DND-41 (cell line): Measurements from ENCODE around the gene UBASH3B.
"Not testable (repeated sequence)": the region's sequence is repeated elsewhere in the genome, so short reads cannot be mapped to it uniquely, and the experiment has no call there.

Experiments used
- ATAC-seq: fragments of 200-7000 bp; cut with Tn5 transposase; 3 replicates; pipeline ENCODE4 v1.9.1; 2021; ENCODE audit warnings: low read depth; ENCODE audit not compliant: insufficient read depth
- DNase-seq: peaks from one replicate; pipeline ENCODE4 v3.0.0-alpha.2; 2020
- H2AFZ ChIP-seq: 2 replicates; pipeline ENCODE4 v1.6.0; 2012; ENCODE audit warnings: low read depth, low read length
- H3K27ac ChIP-seq: 2 replicates; pipeline ENCODE4 v1.5.1; 2012; ENCODE audit warnings: low read length, inconsistent platforms
- H3K27me3 ChIP-seq: fragments of 200-600 bp; sonication (generic); 2 replicates; pipeline ENCODE4 v1.6.0; 2012; ENCODE audit warnings: low read length, mild to moderate bottlenecking, inconsistent platforms; ENCODE audit not compliant: insufficient read depth, poor library complexity
- H3K36me3 ChIP-seq: 2 replicates; pipeline ENCODE4 v1.5.1; 2012; ENCODE audit warnings: low read length, inconsistent platforms; ENCODE audit not compliant: insufficient read depth
- H3K4me1 ChIP-seq: 2 replicates; pipeline ENCODE4 v1.5.1; 2012; ENCODE audit warnings: mild to moderate bottlenecking, low read length; ENCODE audit not compliant: insufficient read depth
- H3K4me2 ChIP-seq: 2 replicates; pipeline ENCODE4 v1.6.0; 2012; ENCODE audit warnings: mild to moderate bottlenecking, moderate library complexity, low read length, inconsistent platforms; ENCODE audit not compliant: insufficient read depth
- H3K4me3 ChIP-seq, 2 experiments: fragments of 200-600 bp in 1 of 2; shearing (Covaris generic) in 1 of 2; 2 replicates each; pipeline ENCODE4 v1.5.1; 2012 to 2016; ENCODE audit warnings: inconsistent platforms in 2 of 2, low read length in 2 of 2, mild to moderate bottlenecking in 2 of 2, low read depth in 1 of 2, moderate library complexity in 1 of 2
- H3K79me2 ChIP-seq: 2 replicates; pipeline ENCODE4 v1.6.0; 2012; ENCODE audit warnings: low read length, inconsistent platforms; ENCODE audit not compliant: insufficient read depth
- H3K9ac ChIP-seq: 2 replicates; pipeline ENCODE4 v1.6.0; 2012; ENCODE audit warnings: low read depth, mild to moderate bottlenecking, inconsistent platforms, low read length, moderate library complexity
- H3K9me3 ChIP-seq: 2 replicates; pipeline ENCODE4 v1.5.1; 2012; ENCODE audit warnings: low read length, moderate library complexity, mild to moderate bottlenecking, inconsistent platforms; ENCODE audit not compliant: insufficient read depth, severe bottlenecking
- H4K20me1 ChIP-seq: 2 replicates; pipeline ENCODE4 v1.6.0; 2012; ENCODE audit warnings: low read length; ENCODE audit not compliant: insufficient read depth
- CTCF ChIP-seq: IDR thresholded peaks from 2 replicates; pipeline ENCODE4 v1.5.1; 2012; ENCODE audit warnings: borderline replicate concordance, low read length, moderate library complexity, mild to moderate bottlenecking; ENCODE audit not compliant: poor library complexity, severe bottlenecking; ENCODE audit errors: extremely low read depth
- EZH2 ChIP-seq: IDR thresholded peaks from 3 replicates; pipeline ENCODE4 v1.6.1; 2012; ENCODE audit warnings: borderline replicate concordance, low read depth, mild to moderate bottlenecking, moderate library complexity, low read length, inconsistent platforms; ENCODE audit not compliant: severe bottlenecking

Gene UBASH3B

GRCh38 chr11:122832297-122832696, 176.8 kb downstream of the UBASH3B start:
- H3K27me3 ChIP-seq, H3K36me3 ChIP-seq, DNase-seq, H2AFZ ChIP-seq, H3K4me1 ChIP-seq, ATAC-seq, H3K9ac ChIP-seq, H3K79me2 ChIP-seq, H3K9me3 ChIP-seq, H4K20me1 ChIP-seq, H3K4me2 ChIP-seq, H3K27ac ChIP-seq, H3K4me3 ChIP-seq: not testable (repeated sequence)

- Histone ChIP-seq H3K9ac (no peak overlapping the region), H3K27ac (no peak overlapping the region)
- ATAC-seq = no peak
Measured at GRCh38 chr11:122832721-122833470, 177.4 kb downstream of the UBASH3B start.

GRCh38 chr11:122833846-122834464, 178.4 kb downstream of the UBASH3B start:
- no peak overlapping the region for H3K4me3 ChIP-seq
- no peaks in the 10 kb centered on the region for H3K9me3 ChIP-seq
- H3K27ac ChIP-seq = no peak overlapping the region
- no peaks in the 10 kb centered on the region for H4K20me1 ChIP-seq
- H3K9ac ChIP-seq = no peak overlapping the region
- no peak overlapping the region for H2AFZ ChIP-seq
- no peaks in the 10 kb centered on the region for H3K79me2 ChIP-seq
- no peaks in the 10 kb centered on the region for H3K27me3 ChIP-seq
- H3K4me1 ChIP-seq = no peaks in the 10 kb centered on the region
- ATAC-seq (no peak), DNase-seq (no peak)
- TF ChIP-seq CTCF = no peak
- no peak for TF ChIP-seq EZH2
- H3K4me2 ChIP-seq = no peak overlapping the region
- no peaks in the 10 kb centered on the region for H3K36me3 ChIP-seq

More at GRCh38 chr11:122832721-122833470, 177.4 kb downstream of the UBASH3B start:
- H3K4me3 ChIP-seq = no peak overlapping the region
- H3K36me3 ChIP-seq = no peaks in the 10 kb centered on the region
- H3K4me2 ChIP-seq = no peak overlapping the region
- no peaks in the 10 kb centered on the region for H3K9me3 ChIP-seq
- H3K79me2 ChIP-seq = no peaks in the 10 kb centered on the region
- no peak for DNase-seq
- no peaks in the 10 kb centered on the region for H4K20me1 ChIP-seq
- no peaks in the 10 kb centered on the region for H3K27me3 ChIP-seq
- H3K4me1 ChIP-seq = no peaks in the 10 kb centered on the region
- no peak overlapping the region for H2AFZ ChIP-seq
- TF ChIP-seq EZH2 (no peak), CTCF (no peak)

- Histone ChIP-seq H3K27ac (no peak overlapping the region), H3K79me2 (no peaks in the 10 kb centered on the region), H2AFZ (no peak overlapping the region), H3K4me3 (no peak overlapping the region), H3K9me3 (no peaks in the 10 kb centered on the region), H3K36me3 (no peaks in the 10 kb centered on the region), H3K4me1 (no peaks in the 10 kb centered on the region), H3K27me3 (no peaks in the 10 kb centered on the region), H3K4me2 (no peak overlapping the region), H3K9ac (no peak overlapping the region), H4K20me1 (no peaks in the 10 kb centered on the region)
- no peak for ATAC-seq
- TF ChIP-seq CTCF (no peak), EZH2 (no peak)
- DNase-seq = no peak
Measured at GRCh38 chr11:122836916-122837315, 181.4 kb downstream of the UBASH3B start.
